LHCN-M2 (cell line): ENCODE measurements around the gene SPOCK1. TPM values are rescaled to one million over a fixed set of nuclear protein-coding genes. Genes with fewer than 3 reads are reported as not detected.
"Not testable (repeated sequence)": the region's sequence is repeated elsewhere in the genome, so short reads cannot be mapped to it uniquely, and the experiment has no call there.

Experiments
- DNase-seq: peaks from one replicate; pipeline ENCODE4 v3.0.0-alpha.2; 2012; ENCODE audit warnings: low read depth
- total RNA-seq: library from RNA; depleted of rRNA; stranded (reverse); fragments of >200 nt; gene quantifications from 2 replicates; pipeline ENCODE4 v1.2.3, GENCODE V29; 2014

The SPOCK1 gene
- total RNA-seq, 1 experiment from 2014 or later = 23.2 TPM

GRCh38 chr5:137266186-137266585, 232.9 kb downstream of the SPOCK1 start:
- no peak for DNase-seq

GRCh38 chr5:137265457-137265856, 233.7 kb downstream of the SPOCK1 start:
- DNase-seq = no peak

GRCh38 chr5:137264573-137264972, 234.6 kb downstream of the SPOCK1 start:
- peak; percentile 67 for DNase-seq

- no peak for DNase-seq
Observed at GRCh38 chr5:137264041-137264440, 235.1 kb downstream of the SPOCK1 start.

- no peak for DNase-seq
Observed at GRCh38 chr5:137263371-137264005, 235.6 kb downstream of the SPOCK1 start.

- DNase-seq = no peak
Observed at GRCh38 chr5:137262818-137263217, 236.3 kb downstream of the SPOCK1 start.

GRCh38 chr5:137260820-137261695, 238.1 kb downstream of the SPOCK1 start:
- DNase-seq = no peak

- DNase-seq = not testable (repeated sequence)
Observed at GRCh38 chr5:137259115-137259514, 240.0 kb downstream of the SPOCK1 start.

GRCh38 chr5:137254119-137255090, 244.7 kb downstream of the SPOCK1 start:
- DNase-seq = no peak

- DNase-seq = no peak
Observed at GRCh38 chr5:137252512-137252911, 246.6 kb downstream of the SPOCK1 start.

- DNase-seq = no peak
Observed at GRCh38 chr5:137250421-137250820, 248.7 kb downstream of the SPOCK1 start.

- no peak for DNase-seq
Observed at GRCh38 chr5:137248527-137248926, 250.6 kb downstream of the SPOCK1 start.

GRCh38 chr5:137245438-137245837, 253.7 kb downstream of the SPOCK1 start:
- no peak for DNase-seq

GRCh38 chr5:137240285-137240684, 258.8 kb downstream of the SPOCK1 start:
- DNase-seq = no peak

GRCh38 chr5:137236849-137237507, 262.1 kb downstream of the SPOCK1 start:
- no peak for DNase-seq

- DNase-seq = no peak
Observed at GRCh38 chr5:137236252-137236651, 262.9 kb downstream of the SPOCK1 start.

GRCh38 chr5:137234973-137235943, 263.9 kb downstream of the SPOCK1 start:
- no peak for DNase-seq

- DNase-seq = no peak
Observed at GRCh38 chr5:137233726-137234125, 265.4 kb downstream of the SPOCK1 start.

- DNase-seq = not testable (repeated sequence)
Observed at GRCh38 chr5:137233304-137233703, 265.8 kb downstream of the SPOCK1 start.

- DNase-seq = peak; percentile 19
Observed at GRCh38 chr5:137231540-137231939, 267.6 kb downstream of the SPOCK1 start.
